ENCODE results near the gene CASKIN1.
"Not testable (repeated sequence)": the region's sequence is repeated elsewhere in the genome, so short reads cannot be mapped to it uniquely, and the experiment has no call there.

The CASKIN1 gene

DNA sequence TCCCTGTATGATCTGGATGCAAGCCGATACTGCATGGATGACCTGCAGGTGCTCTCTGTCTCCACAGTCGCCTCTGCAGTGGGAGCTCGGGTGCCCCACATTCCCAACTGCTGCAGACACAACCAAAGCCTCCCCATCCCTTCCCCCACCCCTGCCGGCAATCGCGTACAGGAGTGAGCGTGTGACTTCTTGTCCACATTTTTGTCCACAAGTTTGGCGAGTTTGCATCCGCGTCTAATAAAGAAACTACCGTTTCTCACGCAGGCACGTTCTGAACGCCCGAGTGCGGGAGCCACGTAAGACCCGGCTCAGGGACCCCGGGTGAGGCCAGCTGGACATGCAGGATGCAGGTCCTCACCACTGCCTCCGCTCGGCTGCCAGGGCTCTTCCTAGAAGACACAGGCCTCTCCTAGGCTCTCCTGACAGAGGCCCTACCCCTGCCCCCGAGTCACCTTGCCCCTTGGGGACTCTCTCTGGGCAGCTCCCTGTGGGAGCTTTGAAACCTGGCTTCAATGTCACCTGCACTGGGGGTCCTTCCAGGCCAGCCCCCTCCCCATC, 66.4 kb downstream of the CASKIN1 start:
- not testable (repeated sequence) for DNase-seq (ENCODE audit: low spot score)

GRCh38 chr16:2129251-2129650, 67.2 kb downstream of the CASKIN1 start:
- DNase-seq (ENCODE audit: low spot score) = not testable (repeated sequence)

- DNase-seq (ENCODE audit: low spot score) = not testable (repeated sequence)
Measured at GRCh38 chr16:2127630-2128280, 68.7 kb downstream of the CASKIN1 start.
